H1 (cell line): ENCODE results near the gene RNF32. TPM values are rescaled to one million over a fixed set of nuclear protein-coding genes. Genes with fewer than 3 reads are reported as not detected.
"Not testable (repeated sequence)": the region's sequence is repeated elsewhere in the genome, so short reads cannot be mapped to it uniquely, and the experiment has no call there.

Experiments used
- CTCF ChIA-PET: fragments of 300-600 bp; sonication (Branson Sonifier 250); formaldehyde crosslinking; loops from one replicate; lab custom pipeline; 2021; ENCODE audit not compliant: partially characterized antibody; lab: Charles Lee
- POLR2A ChIA-PET: fragments of 300-600 bp; sonication (Branson Sonifier 250); formaldehyde crosslinking; loops from one replicate; lab custom pipeline; 2021; ENCODE audit warnings: inconsistent platforms; ENCODE audit not compliant: partially characterized antibody; lab: Charles Lee
- DNase-seq, 2 experiments: peaks; one replicate each; pipeline versions ENCODE4 v3.0.0 to v3.0.0-alpha.2; 2010 to 2022; ENCODE audit warnings: low spot score in 2 of 2, low read depth in 1 of 2, mixed read lengths in 1 of 2
- FAIRE-seq: peaks from 2 replicates; lab custom pipeline; 2011; peaks lifted over from hg19 to GRCh38; lab: Jason Lieb, UNC
- H2AFZ ChIP-seq: 2 replicates; pipeline ENCODE4 v1.8.1; 2012; ENCODE audit warnings: low read length, inconsistent platforms
- H2AK5ac ChIP-seq: 2 replicates; pipeline ENCODE4 v1.6.1; 2013; ENCODE audit warnings: low read depth, low read length
- H2BK120ac ChIP-seq: replicated peaks from 2 replicates; pipeline ENCODE3; 2013; ENCODE audit warnings: low read depth, low read length, inconsistent platforms
- H2BK12ac ChIP-seq: 2 replicates; pipeline ENCODE4 v1.6.1; 2013; ENCODE audit warnings: low read depth, low read length
- H2BK15ac ChIP-seq: 2 replicates; pipeline ENCODE4 v1.6.1; 2013; ENCODE audit warnings: low read length
- H2BK20ac ChIP-seq: 2 replicates; pipeline ENCODE4 v1.6.1; 2013; ENCODE audit warnings: low read length
- H2BK5ac ChIP-seq: 2 replicates; pipeline ENCODE4 v1.6.1; 2013; ENCODE audit warnings: low read depth, low read length
- H3K14ac ChIP-seq: 2 replicates; pipeline ENCODE4 v1.6.1; 2013; ENCODE audit warnings: inconsistent platforms; ENCODE audit not compliant: insufficient read length
- H3K18ac ChIP-seq: 2 replicates; pipeline ENCODE4 v1.6.1; 2013; ENCODE audit warnings: low read length; ENCODE audit errors: extremely low read depth
- H3K23ac ChIP-seq: 2 replicates; pipeline ENCODE4 v1.6.1; 2013; ENCODE audit warnings: inconsistent platforms; ENCODE audit not compliant: insufficient read length
- H3K23me2 ChIP-seq: 2 replicates; pipeline ENCODE4 v1.6.1; 2013; ENCODE audit warnings: low read depth, low read length
- H3K27ac ChIP-seq: 2 replicates; pipeline ENCODE4 v1.6.1; 2011; ENCODE audit warnings: low read depth, low read length, inconsistent platforms
- H3K27me3 ChIP-seq, 4 experiments: replicated peaks in 1 of 4; 1 replicate in 1 of 4; 2 replicates in 3 of 4; pipeline versions ENCODE4 v1.6.1 to v1.8.1; 2011 to 2013; ENCODE audit warnings: low read length in 3 of 4, mild to moderate bottlenecking in 3 of 4, inconsistent platforms in 2 of 4, mixed read lengths in 2 of 4, moderate library complexity in 1 of 4; ENCODE audit not compliant: control insufficient read depth in 3 of 4, insufficient read depth in 3 of 4; ENCODE audit errors: extremely low read depth in 1 of 4
- H3K36me3 ChIP-seq, 4 experiments: 2 replicates each; pipeline versions ENCODE4 v1.6.1 to v1.8.1; 2011 to 2013; ENCODE audit warnings: mild to moderate bottlenecking in 4 of 4, low read length in 3 of 4, moderate library complexity in 2 of 4, control low read depth in 1 of 4, inconsistent platforms in 1 of 4; ENCODE audit not compliant: insufficient read depth in 4 of 4, control insufficient read depth in 2 of 4
- H3K4ac ChIP-seq: replicated peaks from 2 replicates; pipeline ENCODE3; 2013; ENCODE audit warnings: low read length, low read depth, mixed read lengths, inconsistent platforms; ENCODE audit not compliant: insufficient read length
- H3K4me1 ChIP-seq, 4 experiments: replicated peaks in 1 of 4; 1 replicate in 1 of 4; 2 replicates in 3 of 4; pipeline versions ENCODE4 v1.6.1 to v1.8.1; 2011 to 2013; ENCODE audit warnings: low read length in 3 of 4, inconsistent platforms in 2 of 4, mixed read lengths in 1 of 4; ENCODE audit not compliant: insufficient read depth in 4 of 4, control insufficient read depth in 3 of 4
- H3K4me2 ChIP-seq, 2 experiments: 2 replicates each; pipeline versions ENCODE4 v1.6.1 to v1.8.1; 2011 to 2013; ENCODE audit warnings: low read depth in 2 of 2, low read length in 2 of 2, control low read depth in 1 of 2, inconsistent platforms in 1 of 2, mild to moderate bottlenecking in 1 of 2; ENCODE audit not compliant: insufficient read depth in 1 of 2
- H3K4me3 ChIP-seq, 4 experiments: fragments of 200-600, 300-600 bp in 1 of 4; sonication (generic), shearing (Covaris generic), sonication (Bioruptor Twin) in 1 of 4; 2 replicates each; pipeline versions ENCODE4 v1.5.1 to v1.8.1; 2011 to 2016; ENCODE audit warnings: low read length in 4 of 4, low read depth in 3 of 4, control low read depth in 2 of 4, inconsistent platforms in 2 of 4, mild to moderate bottlenecking in 2 of 4, mixed read lengths in 1 of 4, moderate library complexity in 1 of 4; ENCODE audit not compliant: insufficient read depth in 2 of 4; ENCODE audit errors: extremely low read depth in 1 of 4
- H3K56ac ChIP-seq: replicated peaks from 2 replicates; pipeline ENCODE3; 2013; ENCODE audit warnings: low read depth, mild to moderate bottlenecking, mixed read lengths, low read length, inconsistent platforms; ENCODE audit not compliant: insufficient read length
- H3K79me1 ChIP-seq: 2 replicates; pipeline ENCODE4 v1.6.1; 2013; ENCODE audit warnings: low read depth, low read length, control low read depth
- H3K79me2 ChIP-seq, 2 experiments: 2 replicates each; pipeline versions ENCODE4 v1.6.1 to v1.8.1; 2012 to 2013; ENCODE audit warnings: low read length in 2 of 2, mild to moderate bottlenecking in 2 of 2, inconsistent platforms in 1 of 2; ENCODE audit not compliant: insufficient read depth in 2 of 2, control insufficient read depth in 1 of 2
- H3K9ac ChIP-seq, 4 experiments: replicated peaks in 1 of 4; 1 replicate in 1 of 4; 2 replicates in 3 of 4; pipeline versions ENCODE4 v1.6.1 to v1.8.1; 2011 to 2013; ENCODE audit warnings: low read depth in 3 of 4, low read length in 3 of 4, control low read depth in 2 of 4, mild to moderate bottlenecking in 2 of 4, moderate library complexity in 2 of 4, inconsistent platforms in 1 of 4; ENCODE audit errors: extremely low read depth in 1 of 4
- H3K9me3 ChIP-seq, 2 experiments: 2 replicates each; pipeline versions ENCODE4 v1.6.1 to v1.8.1; 2012 to 2013; ENCODE audit warnings: mild to moderate bottlenecking in 2 of 2, moderate library complexity in 2 of 2, control low read depth in 1 of 2, inconsistent platforms in 1 of 2, low read depth in 1 of 2, low read length in 1 of 2, mixed read lengths in 1 of 2; ENCODE audit not compliant: insufficient read depth in 2 of 2
- H4K20me1 ChIP-seq, 2 experiments: replicated peaks in 1 of 2; 2 replicates each; pipeline versions ENCODE3 to v1.8.1; 2011 to 2013; ENCODE audit warnings: inconsistent platforms in 2 of 2, low read length in 2 of 2, mild to moderate bottlenecking in 1 of 2; ENCODE audit not compliant: insufficient read depth in 2 of 2, control insufficient read depth in 1 of 2
- H4K5ac ChIP-seq: 2 replicates; pipeline ENCODE4 v1.6.1; 2013; ENCODE audit warnings: low read length, low read depth, mixed read lengths, inconsistent platforms; ENCODE audit not compliant: insufficient read length
- H4K8ac ChIP-seq: 2 replicates; pipeline ENCODE4 v1.8.0; 2013; ENCODE audit warnings: mild to moderate bottlenecking, moderate library complexity, low read length, inconsistent platforms; ENCODE audit not compliant: insufficient read depth; ENCODE audit errors: extremely low read depth
- H4K91ac ChIP-seq: replicated peaks from 2 replicates; pipeline ENCODE3; 2013; ENCODE audit warnings: low read length, mixed read lengths, inconsistent platforms; ENCODE audit not compliant: insufficient read length
- WGBS, 2 experiments: shearing (Covaris generic) in 1 of 2; methylation state at CpG; one replicate each; pipeline versions ENCODE4 v1.1.6 to v1.1.7; 2013 to 2015; ENCODE audit warnings: low lambda C conversion rate in 2 of 2, mixed read lengths in 2 of 2, inconsistent platforms in 1 of 2, low coverage in 1 of 2, missing lambda C conversion rate in 1 of 2; ENCODE audit not compliant: insufficient replicate concordance in 2 of 2, insufficient coverage in 1 of 2, insufficient read length in 1 of 2; ENCODE audit errors: extremely low coverage in 1 of 2, missing lambda C conversion rate in 1 of 2; 5-methylcytosine and 5-hydroxymethylcytosine counted together
- polyA plus RNA-seq, 7 experiments: library from polyadenylated mRNA; depleted of rRNA in 3 of 7; stranded (reverse) in 5 of 7; unstranded in 2 of 7; fragments of >200 nt in 5 of 7; fragments of 200-250 nt in 2 of 7; gene quantifications; 1 replicate in 5 of 7; 2 replicates in 1 of 7; 4 replicates in 1 of 7; pipeline versions ENCODE4 v1.2.1 to v1.2.3, GENCODE V29; 2011 to 2013; ENCODE audit warnings: missing spikeins in 2 of 7, mixed read lengths in 2 of 7
- total RNA-seq: library from RNA; stranded (reverse); fragmentation: NEBNext Ultra II Directional; extraction: Animal tissue kit (Norgen Biotek cat#: 25700); gene quantifications from 2 replicates; pipeline ENCODE4 v1.2.1, GENCODE V29; 2021

The RNF32 gene
- total and polyA plus RNA-seq, 2 of the 8 experiments (the other 6 are each of a cell fraction or from before 2014, with no cell fraction given): 0.48 to 1.2 TPM

DNA sequence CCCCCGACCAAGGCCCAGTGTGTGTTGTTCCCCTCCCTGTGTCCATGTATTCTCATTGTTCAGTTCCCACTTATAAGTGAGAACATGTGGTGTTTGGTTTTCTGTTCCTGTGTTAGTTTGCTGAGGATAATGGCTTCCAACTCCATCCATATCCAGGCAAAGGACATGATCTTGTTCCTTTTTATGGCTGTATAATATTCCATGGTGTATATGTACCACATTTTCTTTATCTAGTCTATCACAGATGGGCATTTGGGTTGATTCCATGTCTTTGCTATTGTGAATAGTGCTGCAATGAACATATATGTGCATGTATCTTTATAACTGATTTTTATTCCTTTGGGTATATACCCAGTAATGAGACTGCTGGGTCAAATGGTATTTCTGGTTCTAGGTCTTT, 61.2 kb downstream of the RNF32 start:
- H3K79me1 ChIP-seq, H3K27me3 ChIP-seq, FAIRE-seq, H3K14ac ChIP-seq, H2AK5ac ChIP-seq, H3K36me3 ChIP-seq, DNase-seq, H3K9ac ChIP-seq, H3K18ac ChIP-seq, H4K8ac ChIP-seq, POLR2A ChIA-PET, H4K20me1 ChIP-seq, H3K4ac ChIP-seq, H3K4me3 ChIP-seq, H4K91ac ChIP-seq, H3K4me2 ChIP-seq, H3K4me1 ChIP-seq, H4K5ac ChIP-seq, H2BK12ac ChIP-seq, H2BK120ac ChIP-seq, H3K23ac ChIP-seq, H2AFZ ChIP-seq, H3K79me2 ChIP-seq, H3K27ac ChIP-seq, H2BK20ac ChIP-seq, H2BK15ac ChIP-seq, CTCF ChIA-PET, H3K23me2 ChIP-seq, H3K56ac ChIP-seq, H2BK5ac ChIP-seq: not testable (repeated sequence)
- peaks cover 10 to 15% of the 10 kb centered on the region in 2 experiments for H3K9me3 ChIP-seq
- 88% methylated on average over 1 of the region's 1 CpG; no CpG with 5 or more reads in 1 of the 2 experiments for WGBS, 2 experiments
